Calu3 (cell line): Measurements from ENCODE around the gene NEDD4L. TPM values are rescaled to one million over a fixed set of nuclear protein-coding genes. Genes with fewer than 3 reads are reported as not detected.

Experiments
- BruUV-seq: library from RNA; stranded (reverse); fragments of 400-500 nt; replicated peaks from 2 replicates; lab custom pipeline; 2021; lab: Mats Ljungman, UMichigan
- CTCF ChIA-PET: fragments of 300-600 bp; sonication (Branson Sonifier 250); formaldehyde crosslinking; loops from one replicate; lab custom pipeline; 2022; ENCODE audit warnings: antibody characterized with exemption; lab: Charles Lee
- DNase-seq: peaks from one replicate; pipeline ENCODE4 v3.0.0; 2022
- H3K27ac Mint-ChIP-seq: one replicate; pipeline ENCODE4 v1.8.0; 2022; ENCODE audit warnings: mixed read lengths; ENCODE audit not compliant: unreplicated experiment
- H3K27me3 Mint-ChIP-seq: one replicate; pipeline ENCODE4 v1.8.0; 2022; ENCODE audit warnings: mixed read lengths; ENCODE audit not compliant: unreplicated experiment
- H3K36me3 Mint-ChIP-seq: one replicate; pipeline ENCODE4 v1.8.0; 2022; ENCODE audit warnings: mild to moderate bottlenecking, moderate library complexity, mixed read lengths; ENCODE audit not compliant: insufficient read depth, unreplicated experiment
- H3K4me1 Mint-ChIP-seq: one replicate; pipeline ENCODE4 v1.8.0; 2022; ENCODE audit warnings: mild to moderate bottlenecking, low read depth, mixed read lengths; ENCODE audit not compliant: unreplicated experiment
- H3K4me3 Mint-ChIP-seq: one replicate; pipeline ENCODE4 v1.8.0; 2022; ENCODE audit warnings: mild to moderate bottlenecking, low read depth, moderate library complexity, mixed read lengths; ENCODE audit not compliant: unreplicated experiment
- H3K9me3 Mint-ChIP-seq: one replicate; pipeline ENCODE4 v1.8.0; 2022; ENCODE audit warnings: low read depth, mixed read lengths; ENCODE audit not compliant: unreplicated experiment
- CTCF ChIP-seq: fragments of 200-600 bp; IDR thresholded peaks from one replicate; pipeline ENCODE4 v1.8.0; 2022; ENCODE audit warnings: antibody characterized with exemption; ENCODE audit not compliant: unreplicated experiment
- intact Hi-C: fragments of 100-400 bp; cut with micrococcal nuclease; formaldehyde crosslinking; loops from one replicate; pipeline ENCODE4 v1.10.0; 2022; ENCODE audit not compliant: unreplicated experiment
- total RNA-seq: library from RNA; stranded (reverse); gene quantifications from 2 replicates; pipeline ENCODE4 v1.2.3, GENCODE V29; 2022

Gene NEDD4L
- total RNA-seq, 1 experiment from 2014 or later, result 213 TPM

GRCh38 chr18:58382446-58382845 lies 338.4 kb downstream of the NEDD4L start:
- no peaks in the 10 kb centered on the region for H3K27me3 Mint-ChIP-seq
- no peak overlapping the region for H3K4me3 Mint-ChIP-seq
- CTCF ChIA-PET, result no interaction called here
- H3K4me1 Mint-ChIP-seq, result no peaks in the 10 kb centered on the region
- peaks cover 51% of the 10 kb centered on the region for H3K36me3 Mint-ChIP-seq
- no peak for DNase-seq
- intact Hi-C loops, result no loop called here
- TF ChIP-seq CTCF, result no peak
- no peaks in the 10 kb centered on the region for H3K9me3 Mint-ChIP-seq
- no TSS peak for BruUV-seq
- no peak overlapping the region for H3K27ac Mint-ChIP-seq

GRCh38 chr18:58385472-58385871 lies 341.4 kb downstream of the NEDD4L start:
- H3K27ac Mint-ChIP-seq, result no peak overlapping the region
- H3K27me3 Mint-ChIP-seq, result no peaks in the 10 kb centered on the region
- H3K9me3 Mint-ChIP-seq, result no peaks in the 10 kb centered on the region
- no TSS peak for BruUV-seq
- no peak for DNase-seq
- peaks cover 61% of the 10 kb centered on the region for H3K36me3 Mint-ChIP-seq
- CTCF ChIA-PET, result no interaction called here
- H3K4me1 Mint-ChIP-seq, result no peaks in the 10 kb centered on the region
- intact Hi-C loops, result no loop called here
- H3K4me3 Mint-ChIP-seq, result no peak overlapping the region
- no peak for TF ChIP-seq CTCF

- Mint-ChIP-seq H3K27ac (no peak overlapping the region), H3K27me3 (no peaks in the 10 kb centered on the region), H3K4me1 (no peaks in the 10 kb centered on the region), H3K4me3 (no peak overlapping the region), H3K36me3 (peaks cover 60% of the 10 kb centered on the region), H3K9me3 (no peaks in the 10 kb centered on the region)
- intact Hi-C loops, result no loop called here
- TF ChIP-seq CTCF, result no peak
- no TSS peak for BruUV-seq
- DNase-seq, result no peak
- CTCF ChIA-PET, result no interaction called here
These were observed 342.8 kb downstream of the NEDD4L start for GRCh38 chr18:58386780-58387179.

- no peak overlapping the region for H3K4me3 Mint-ChIP-seq
- intact Hi-C loops, result no loop called here
- CTCF ChIA-PET, result no interaction called here
- no peak overlapping the region for H3K27ac Mint-ChIP-seq
- DNase-seq, result no peak
- no peaks in the 10 kb centered on the region for H3K27me3 Mint-ChIP-seq
- TF ChIP-seq CTCF, result no peak
- H3K9me3 Mint-ChIP-seq, result no peaks in the 10 kb centered on the region
- H3K36me3 Mint-ChIP-seq, result peaks cover 68% of the 10 kb centered on the region
- no TSS peak for BruUV-seq
- H3K4me1 Mint-ChIP-seq, result no peaks in the 10 kb centered on the region
These were observed 343.7 kb downstream of the NEDD4L start for GRCh38 chr18:58387716-58388115.
